Smooth muscle cell (in vitro differentiated cells): Measurements from ENCODE around the gene P4HA2. TPM values are rescaled to one million over a fixed set of nuclear protein-coding genes. Genes with fewer than 3 reads are reported as not detected.

Experiments used
- DNase-seq: peaks from one replicate; lab custom pipeline; 2025; ENCODE audit not compliant: unreplicated experiment; lab: John Stamatoyannopoulos, UW
- H2AFZ ChIP-seq: fragments of 200-600 bp; sonication (generic); 2 replicates; pipeline ENCODE4 v1.6.0; 2016; ENCODE audit warnings: antibody characterized with exemption, low read depth, mild to moderate bottlenecking
- H3F3A ChIP-seq: fragments of 200-600 bp; sonication (generic); 2 replicates; pipeline ENCODE4 v1.6.0; 2017; ENCODE audit warnings: antibody characterized with exemption, low read depth
- H3K27ac ChIP-seq: fragments of 200-600 bp; sonication (generic); 2 replicates; pipeline ENCODE4 v1.5.1; 2016; ENCODE audit warnings: low read depth, mild to moderate bottlenecking
- H3K27me3 ChIP-seq: fragments of 200-600 bp; sonication (generic); 2 replicates; pipeline ENCODE4 v1.6.1; 2016; ENCODE audit warnings: low read depth, mild to moderate bottlenecking
- H3K36me3 ChIP-seq: fragments of 200-600 bp; sonication (generic); 2 replicates; pipeline ENCODE4 v1.5.1; 2016; ENCODE audit warnings: low read depth
- H3K4me1 ChIP-seq: fragments of 200-600 bp; sonication (generic); 2 replicates; pipeline ENCODE4 v1.5.1; 2016; ENCODE audit warnings: low read depth
- H3K4me2 ChIP-seq: fragments of 200-600 bp; sonication (generic); 2 replicates; pipeline ENCODE4 v1.6.0; 2016; ENCODE audit warnings: mild to moderate bottlenecking
- H3K4me3 ChIP-seq: fragments of 200-600 bp; sonication (generic); 2 replicates; pipeline ENCODE4 v1.5.1; 2016; ENCODE audit warnings: mild to moderate bottlenecking
- H3K79me2 ChIP-seq: fragments of 200-600 bp; sonication (generic); 2 replicates; pipeline ENCODE4 v1.6.0; 2016; ENCODE audit warnings: low read depth, mild to moderate bottlenecking
- H3K9ac ChIP-seq: fragments of 200-600 bp; sonication (generic); 2 replicates; pipeline ENCODE4 v1.6.0; 2016; ENCODE audit warnings: low read depth
- H3K9me3 ChIP-seq: fragments of 200-600 bp; sonication (generic); replicated peaks from 2 replicates; pipeline ENCODE4 v1.5.1; 2016; ENCODE audit warnings: low read depth
- H4K20me1 ChIP-seq: fragments of 200-600 bp; sonication (generic); 2 replicates; pipeline ENCODE4 v1.6.0; 2016; ENCODE audit warnings: low read depth
- CTCF ChIP-seq: fragments of 200-600 bp; sonication (generic); IDR thresholded peaks from 2 replicates; pipeline ENCODE4 v1.5.1; 2017; ENCODE audit warnings: borderline replicate concordance, mild to moderate bottlenecking, antibody characterized with exemption; ENCODE audit not compliant: insufficient read depth, poor library complexity, severe bottlenecking
- WGBS: methylation state at CpG from one replicate; pipeline ENCODE4 v1.1.7; 2016; ENCODE audit warnings: low lambda C conversion rate; 5-methylcytosine and 5-hydroxymethylcytosine counted together
- polyA plus RNA-seq: library from polyadenylated mRNA; unstranded; fragments of >200 nt; fragmentation: Nextera tagmentation; extraction: Ambion mirVana; gene quantifications from 2 replicates; pipeline ENCODE4 v1.2.1, GENCODE V29; 2016
- total RNA-seq: library from RNA; depleted of rRNA; stranded (reverse); fragments of >200 nt; gene quantifications from 2 replicates; pipeline ENCODE4 v1.2.3, GENCODE V29; 2014

The P4HA2 gene
- total and polyA plus RNA-seq, 2 experiments from 2014 or later: 352 to 707 TPM

- Histone ChIP-seq H3K9ac (no peak overlapping the region), H3F3A (peaks cover 32% of the 10 kb centered on the region), H3K4me1 (peaks cover 5% of the 10 kb centered on the region), H3K9me3 (no peaks in the 10 kb centered on the region), H4K20me1 (peaks cover 71% of the 10 kb centered on the region), H2AFZ (no peak overlapping the region), H3K27ac (peak overlapping the region; percentile 98), H3K79me2 (peaks cover 67% of the 10 kb centered on the region), H3K4me3 (no peak overlapping the region), H3K27me3 (no peaks in the 10 kb centered on the region), H3K4me2 (peak overlapping the region; percentile 96), H3K36me3 (no peaks in the 10 kb centered on the region)
- no peak for TF ChIP-seq CTCF
- WGBS: 100% methylated on average over 2 of the region's 2 CpGs
- DNase-seq: no peak
Measured at GRCh38 chr5:132223861-132224260, 3.8 kb downstream of the P4HA2 start.

- Histone ChIP-seq H2AFZ (no peak overlapping the region), H3K27me3 (no peaks in the 10 kb centered on the region), H4K20me1 (peaks cover 83% of the 10 kb centered on the region), H3K9ac (no peak overlapping the region), H3K79me2 (peaks cover 77% of the 10 kb centered on the region), H3K9me3 (no peaks in the 10 kb centered on the region), H3K4me3 (no peak overlapping the region), H3F3A (peaks cover 28% of the 10 kb centered on the region), H3K36me3 (no peaks in the 10 kb centered on the region), H3K4me2 (peak overlapping the region; percentile 6), H3K4me1 (no peaks in the 10 kb centered on the region), H3K27ac (no peak overlapping the region)
- no peak for TF ChIP-seq CTCF
- no peak for DNase-seq
- WGBS: 94% methylated on average over 3 of the region's 3 CpGs
Measured at GRCh38 chr5:132222649-132223038, 5.0 kb downstream of the P4HA2 start.

- Histone ChIP-seq H3K27ac (no peak overlapping the region), H3K4me1 (no peaks in the 10 kb centered on the region), H3F3A (peaks cover 28% of the 10 kb centered on the region), H4K20me1 (peaks cover 90% of the 10 kb centered on the region), H3K4me2 (peak overlapping the region; percentile 6), H2AFZ (no peak overlapping the region), H3K4me3 (no peak overlapping the region), H3K79me2 (peaks cover 76% of the 10 kb centered on the region), H3K9ac (no peak overlapping the region), H3K27me3 (no peaks in the 10 kb centered on the region), H3K36me3 (no peaks in the 10 kb centered on the region), H3K9me3 (no peaks in the 10 kb centered on the region)
- no peak for TF ChIP-seq CTCF
- no peak for DNase-seq
- 90% methylated on average over 7 of the region's 7 CpGs for WGBS
Measured at GRCh38 chr5:132221781-132222648, 5.6 kb downstream of the P4HA2 start.
